ENCODE data around the gene SELENOT. TPM values are rescaled to one million over a fixed set of nuclear protein-coding genes. Genes with fewer than 3 reads are reported as not detected.

SELENOT gene
- total and polyA plus RNA-seq, 2 of the 8 experiments (the other 6 are each of a cell fraction or from before 2014, with no cell fraction given), result 79.0 to 290 TPM

- no peaks in the 10 kb centered on the region for H3K27me3 ChIP-seq (replicated peaks in 1 of 4; ENCODE audit: control insufficient read depth in 3 of 4, extremely low read depth in 1 of 4, insufficient read depth in 3 of 4, low read length in 3 of 4)
- no peak overlapping the region for H4K5ac ChIP-seq (ENCODE audit: insufficient read length, low read depth, low read length)
- H3K4ac ChIP-seq (replicated peaks; ENCODE audit: insufficient read length, low read depth, low read length), result no peak overlapping the region
- CTCF ChIA-PET (ENCODE audit: partially characterized antibody), result interaction anchor here (0.6 to 1.2 kb wide), 3 partner anchors 8 to 1284 kb away, joined by 3 to 4 read pairs (median 3); no protein-coding TSS in a partner anchor
- H2BK15ac ChIP-seq (ENCODE audit: low read length), result no peak overlapping the region
- DNase-seq (ENCODE audit: low read depth in 1 of 2, low spot score in 2 of 2) (no peak), FAIRE-seq (no peak)
- H3K27ac ChIP-seq (ENCODE audit: low read depth, low read length), result no peak overlapping the region; the same call in 1 of the 2 replicates
- H3K9ac ChIP-seq (replicated peaks in 1 of 4; ENCODE audit: extremely low read depth in 1 of 4, low read depth in 3 of 4, low read length in 3 of 4), result no peak overlapping the region
- no peaks in the 10 kb centered on the region for H3K4me1 ChIP-seq (replicated peaks in 1 of 4; ENCODE audit: control insufficient read depth in 3 of 4, insufficient read depth in 4 of 4, low read length in 3 of 4)
- no peak overlapping the region for H2BK20ac ChIP-seq (ENCODE audit: low read length)
- no peak overlapping the region for H3K4me2 ChIP-seq (ENCODE audit: insufficient read depth in 1 of 2, low read depth in 2 of 2, low read length in 2 of 2)
- TF ChIP-seq POU5F1 (IDR thresholded peaks at IDR 0.05; ENCODE audit: low read depth, low read length) (no peak), SIX5 (IDR thresholded peaks at IDR 0.05; ENCODE audit: low read depth, low read length) (no peak), MAX (IDR thresholded peaks at IDR 0.05) (no peak), ASH2L (IDR thresholded peaks at IDR 0.05; ENCODE audit: low read length) (no peak), ZNF274 (IDR thresholded peaks at IDR 0.05; ENCODE audit: borderline replicate concordance, extremely low read depth, low read length) (no peak), RXRA (IDR thresholded peaks at IDR 0.05; ENCODE audit: insufficient read depth, low read depth, low read length) (no peak), BCL11A (IDR thresholded peaks at IDR 0.05; ENCODE audit: low read depth in 2 of 2, low read length in 2 of 2) (no peak), ATF3 (IDR thresholded peaks at IDR 0.05; ENCODE audit: insufficient read depth, low read depth, low read length) (no peak)
- no peak overlapping the region for H2BK5ac ChIP-seq (ENCODE audit: low read depth, low read length)
- peaks cover 0 to 4% (median 3%) of the 10 kb centered on the region in 4 experiments; a peak in 3 of 8 replicates for H3K36me3 ChIP-seq (ENCODE audit: control insufficient read depth in 2 of 4, insufficient read depth in 4 of 4, low read length in 3 of 4)
- no peak overlapping the region for H2AK5ac ChIP-seq (ENCODE audit: low read depth, low read length)
- no peaks in the 10 kb centered on the region for H3K23me2 ChIP-seq (ENCODE audit: low read depth, low read length)
- H4K8ac ChIP-seq (ENCODE audit: extremely low read depth, insufficient read depth, low read length), result no peak overlapping the region
- H4K20me1 ChIP-seq (replicated peaks in 1 of 2; ENCODE audit: control insufficient read depth in 1 of 2, insufficient read depth in 2 of 2, low read length in 2 of 2), result no peaks in the 10 kb centered on the region
- no peak overlapping the region for H4K91ac ChIP-seq (replicated peaks; ENCODE audit: insufficient read length, low read length)
- H3K79me2 ChIP-seq (ENCODE audit: control insufficient read depth in 1 of 2, insufficient read depth in 2 of 2, low read length in 2 of 2), result no peaks in the 10 kb centered on the region
- H2BK120ac ChIP-seq (replicated peaks; ENCODE audit: low read depth, low read length), result no peak overlapping the region
- no peak overlapping the region for H3K18ac ChIP-seq (ENCODE audit: extremely low read depth, low read length)
- POLR2A ChIA-PET (ENCODE audit: partially characterized antibody), result interaction anchor here (0.8 to 2.5 kb wide), 5 partner anchors 9 to 45 kb away, joined by 3 to 7 read pairs (median 4); partner anchors contain the start of gene SELENOT
- 88% methylated on average over 6 of the region's 6 CpGs; no CpG with 5 or more reads in 1 of the 2 experiments for WGBS, 2 experiments (ENCODE audit: extremely low coverage in 1 of 2, insufficient coverage in 1 of 2, insufficient read length in 1 of 2, insufficient replicate concordance in 2 of 2, low coverage in 1 of 2, low lambda C conversion rate in 2 of 2, missing lambda C conversion rate in 1 of 2)
- no peak overlapping the region for H3K4me3 ChIP-seq (ENCODE audit: extremely low read depth in 1 of 4, insufficient read depth in 2 of 4, low read depth in 3 of 4, low read length in 4 of 4)
- H3K9me3 ChIP-seq (ENCODE audit: insufficient read depth in 2 of 2, low read depth in 1 of 2, low read length in 1 of 2), result no peaks in the 10 kb centered on the region
- no peak overlapping the region for H3K14ac ChIP-seq (ENCODE audit: insufficient read length)
- H3K79me1 ChIP-seq (ENCODE audit: low read depth, low read length), result no peaks in the 10 kb centered on the region
- H2AFZ ChIP-seq (ENCODE audit: low read length), result no peak overlapping the region
- no peak overlapping the region for H3K23ac ChIP-seq (ENCODE audit: insufficient read length)
- H3K56ac ChIP-seq (replicated peaks; ENCODE audit: insufficient read length, low read depth, low read length), result no peak overlapping the region
- no peak overlapping the region for H2BK12ac ChIP-seq (ENCODE audit: low read depth, low read length)
Measured at GRCh38 chr3:150635076-150635475, 32.0 kb downstream of the SELENOT start.
